Endometrium (tissue), 2 donors: ENCODE measurements around the gene LINGO3.

ENCODE experiments used
- FAIRE-seq: peaks from 2 replicates; lab custom pipeline; 2012; peaks lifted over from hg19 to GRCh38; lab: Jason Lieb, UNC
- donor health status: control.
- donor health status: control.

The LINGO3 gene

DNA sequence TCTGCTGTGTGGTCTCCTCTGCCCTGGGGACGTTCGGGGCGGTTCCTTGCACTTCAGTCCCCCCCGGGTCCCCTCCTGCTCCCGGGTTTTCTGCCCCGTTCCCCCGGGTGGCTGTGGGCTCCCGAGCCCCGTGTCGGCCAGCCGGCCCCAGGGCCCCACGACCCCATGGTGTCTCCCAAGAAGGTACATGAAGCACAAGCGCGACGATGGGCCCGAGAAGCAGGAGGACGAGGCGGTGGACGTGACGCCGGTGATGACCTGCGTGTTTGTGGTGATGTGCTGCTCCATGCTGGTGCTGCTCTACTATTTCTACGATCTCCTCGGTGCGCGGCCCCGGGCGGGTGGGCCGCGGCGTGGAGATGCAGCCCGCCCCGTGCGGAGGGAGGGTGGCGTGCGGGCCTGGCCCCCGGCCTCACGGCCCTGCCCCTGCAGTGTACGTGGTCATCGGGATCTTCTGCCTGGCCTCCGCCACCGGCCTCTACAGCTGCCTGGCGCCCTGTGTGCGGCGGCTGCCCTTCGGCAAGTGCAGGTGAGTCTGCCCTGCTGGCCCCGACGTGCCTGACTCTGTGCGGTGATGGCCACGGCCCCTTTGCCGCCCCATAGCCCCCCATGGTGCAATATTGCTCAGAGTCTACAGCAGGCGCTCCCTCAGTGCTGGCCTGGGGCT is 31.8 kb upstream of the LINGO3 start:
- FAIRE-seq, result no peak

GRCh38 chr19:2338751-2339643 is 31.0 kb upstream of the LINGO3 start:
- no peak for FAIRE-seq

DNA sequence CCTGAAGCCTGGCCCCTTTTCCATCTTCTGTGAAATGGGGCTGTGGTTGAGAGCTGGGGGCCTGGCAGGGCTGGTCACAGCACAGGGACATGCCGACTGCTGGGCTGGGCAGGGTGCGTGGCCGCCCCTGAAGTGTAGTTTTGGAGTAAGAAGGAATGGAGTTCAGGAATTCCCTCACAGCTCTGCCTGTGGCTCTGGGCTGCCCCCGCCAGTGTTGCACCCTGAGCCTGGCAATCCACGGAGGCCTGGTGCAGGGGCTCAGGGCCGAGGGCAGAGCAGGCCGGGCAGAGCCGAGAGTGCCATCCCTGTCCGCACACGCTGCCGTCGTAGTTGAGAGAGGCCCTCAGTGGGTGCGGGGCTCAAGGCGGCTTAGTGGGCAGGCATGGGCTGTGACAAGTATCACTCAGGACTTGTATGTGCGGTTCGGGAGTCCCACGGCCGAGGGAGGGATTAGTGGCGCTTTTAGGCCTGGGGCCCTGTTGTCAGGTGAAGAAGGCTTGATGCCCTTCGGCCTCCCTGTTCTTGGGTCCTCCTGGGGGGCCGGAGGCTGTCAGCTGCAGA is 30.2 kb upstream of the LINGO3 start:
- FAIRE-seq, result no peak

- no peak for FAIRE-seq
Observed at GRCh38 chr19:2337329-2337707, 29.4 kb upstream of the LINGO3 start.

GRCh38 chr19:2336528-2337328 is 28.8 kb upstream of the LINGO3 start:
- no peak for FAIRE-seq

- no peak for FAIRE-seq
Observed at GRCh38 chr19:2335848-2336247, 27.9 kb upstream of the LINGO3 start.

- no peak for FAIRE-seq
Observed at GRCh38 chr19:2334986-2335846, 27.3 kb upstream of the LINGO3 start.

- no peak for FAIRE-seq
Observed at GRCh38 chr19:2334426-2334825, 26.5 kb upstream of the LINGO3 start.

GRCh38 chr19:2333807-2334211 is 25.9 kb upstream of the LINGO3 start:
- FAIRE-seq, result no peak

DNA sequence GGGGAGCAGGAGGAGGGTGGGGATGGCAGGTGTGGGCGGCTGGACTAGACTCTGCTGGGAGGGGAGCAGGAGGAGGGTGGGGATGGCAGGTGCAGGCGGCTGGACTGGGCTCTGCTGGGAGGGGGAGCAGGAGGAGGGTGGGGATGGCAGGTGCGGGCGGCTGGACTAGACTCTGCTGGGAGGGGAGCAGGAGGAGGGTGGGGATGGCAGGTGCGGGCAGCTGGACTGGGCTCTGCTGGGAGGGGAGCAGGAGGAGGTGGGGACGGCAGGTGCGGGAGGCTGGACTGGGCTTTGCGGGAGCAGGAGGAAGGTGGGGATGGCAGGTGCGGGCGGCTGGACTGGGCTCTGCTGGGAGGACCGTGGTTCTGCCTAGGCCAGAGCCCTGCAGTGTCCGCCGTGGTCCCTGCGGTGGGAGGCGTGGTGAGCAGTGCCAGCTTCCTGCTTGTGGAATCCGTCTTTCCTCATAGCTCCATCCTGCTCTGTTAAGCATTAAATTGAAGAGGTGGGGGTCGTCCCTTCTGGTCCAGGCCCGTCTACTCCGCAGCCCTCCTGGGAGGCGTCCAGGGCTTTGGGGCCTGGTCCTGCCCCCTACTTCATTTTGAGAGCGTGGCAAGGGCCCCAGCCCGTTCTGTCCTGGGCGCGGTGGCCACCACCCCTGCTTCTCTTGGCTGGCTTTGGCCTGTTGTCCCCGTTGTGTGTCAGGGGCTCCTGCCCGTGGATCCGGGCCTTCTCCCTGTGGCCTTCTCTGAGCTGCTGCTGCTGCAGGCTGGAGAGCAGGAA is 25.3 kb upstream of the LINGO3 start:
- no peak for FAIRE-seq

GRCh38 chr19:2332341-2333026 is 24.5 kb upstream of the LINGO3 start:
- FAIRE-seq, result no peak

DNA sequence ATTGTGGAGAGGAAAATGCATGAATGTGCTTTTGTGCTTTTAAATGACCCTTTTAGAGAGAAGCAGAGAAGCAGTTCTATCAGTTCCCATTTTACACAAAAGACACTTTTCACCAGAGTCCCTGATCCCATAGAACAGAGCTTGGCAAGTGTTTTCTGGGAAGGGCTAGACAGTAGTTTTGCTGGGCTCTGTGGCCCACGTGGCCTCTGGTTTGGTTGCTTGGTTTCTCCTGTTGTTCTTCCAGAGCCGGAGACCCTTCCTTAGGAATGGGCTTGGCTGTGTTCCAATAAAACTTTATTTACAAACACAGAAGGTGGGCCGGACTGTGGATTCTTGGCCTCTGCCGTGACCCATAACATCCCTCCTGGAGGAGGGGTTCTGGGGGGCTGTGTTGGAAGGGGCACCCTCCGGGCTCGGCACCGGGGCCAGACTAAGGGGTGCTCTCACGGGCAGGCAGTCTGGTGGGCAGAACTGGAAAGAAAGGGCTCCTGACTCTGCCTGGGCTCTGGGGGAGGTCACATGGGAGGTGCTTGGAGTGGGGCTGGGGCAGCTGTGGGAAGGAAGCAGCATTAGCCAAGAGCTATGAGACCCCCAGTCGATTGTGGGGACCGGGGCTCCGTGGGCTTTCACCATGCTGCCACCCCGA is 23.8 kb upstream of the LINGO3 start:
- no peak for FAIRE-seq

GRCh38 chr19:2330632-2331284 is 22.8 kb upstream of the LINGO3 start:
- no peak for FAIRE-seq

DNA sequence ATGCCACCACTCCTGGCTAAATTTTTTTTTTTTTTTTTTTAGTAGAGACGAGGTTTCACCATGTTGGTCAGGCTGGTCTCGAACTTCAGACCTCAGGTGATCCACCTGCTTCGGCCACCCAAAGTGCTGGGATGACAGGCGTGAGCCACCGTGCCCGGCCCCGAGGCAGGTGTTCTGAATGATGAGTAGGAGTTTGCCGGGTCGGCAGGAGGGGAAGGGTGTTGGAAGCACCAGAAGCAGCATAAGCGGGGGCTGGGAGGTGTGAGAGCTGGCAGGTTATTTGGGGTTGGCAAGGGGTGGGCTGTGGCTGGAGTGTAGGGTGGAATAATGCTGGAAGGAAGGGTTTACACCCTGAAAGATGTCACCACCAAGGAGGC is 22.3 kb upstream of the LINGO3 start:
- no peak for FAIRE-seq

- no peak for FAIRE-seq
Observed at GRCh38 chr19:2329501-2329916, 21.6 kb upstream of the LINGO3 start.

GRCh38 chr19:2329149-2329478 is 21.2 kb upstream of the LINGO3 start:
- no peak for FAIRE-seq

DNA sequence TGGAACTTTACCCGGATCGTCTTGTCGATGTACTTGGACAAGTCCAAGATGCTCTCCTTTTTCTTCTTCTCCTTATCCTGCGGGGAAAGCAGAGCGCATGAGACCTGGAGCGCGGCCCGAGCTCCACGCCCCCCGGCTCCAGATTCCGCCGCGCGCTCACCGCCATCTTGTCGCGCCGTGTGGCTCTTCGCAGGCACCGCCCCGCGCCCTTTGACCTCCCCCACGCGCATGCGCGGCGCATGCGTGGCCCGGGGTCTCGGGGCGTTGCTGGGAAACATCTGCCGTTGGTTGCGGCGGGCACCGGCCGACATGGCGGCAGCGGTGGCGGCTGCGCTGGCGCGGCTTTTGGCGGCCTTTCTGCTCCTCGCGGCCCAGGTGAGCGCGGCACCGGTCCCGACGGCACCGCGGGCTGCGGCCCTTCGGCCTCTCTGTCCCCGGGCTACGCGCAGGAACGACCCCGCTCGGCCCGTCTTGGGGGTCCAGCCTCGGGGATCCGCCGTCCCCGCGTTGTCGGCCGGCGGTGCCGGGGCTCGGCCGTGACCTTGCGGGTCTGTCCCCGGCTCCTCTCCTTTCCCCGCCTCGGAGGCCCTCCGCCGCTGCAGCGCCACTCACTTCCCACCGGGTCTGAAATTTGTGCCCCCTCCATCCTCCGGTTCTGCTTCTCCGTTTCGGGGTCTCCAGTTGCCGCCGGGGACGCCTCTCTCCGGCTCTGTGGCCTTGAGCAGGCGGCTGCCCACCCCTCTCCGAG is 20.6 kb upstream of the LINGO3 start, which contains the start of the genes LSM7 and SPPL2B:
LSM7 (minus strand) TSS at position 186 of the 748 bp plus-strand sequence; CDS start at position 166, 20 bp downstream.
SPPL2B (plus strand) TSS at position 284 of the 748 bp plus-strand sequence; CDS start at position 310, 26 bp downstream.
- no peak for FAIRE-seq

DNA sequence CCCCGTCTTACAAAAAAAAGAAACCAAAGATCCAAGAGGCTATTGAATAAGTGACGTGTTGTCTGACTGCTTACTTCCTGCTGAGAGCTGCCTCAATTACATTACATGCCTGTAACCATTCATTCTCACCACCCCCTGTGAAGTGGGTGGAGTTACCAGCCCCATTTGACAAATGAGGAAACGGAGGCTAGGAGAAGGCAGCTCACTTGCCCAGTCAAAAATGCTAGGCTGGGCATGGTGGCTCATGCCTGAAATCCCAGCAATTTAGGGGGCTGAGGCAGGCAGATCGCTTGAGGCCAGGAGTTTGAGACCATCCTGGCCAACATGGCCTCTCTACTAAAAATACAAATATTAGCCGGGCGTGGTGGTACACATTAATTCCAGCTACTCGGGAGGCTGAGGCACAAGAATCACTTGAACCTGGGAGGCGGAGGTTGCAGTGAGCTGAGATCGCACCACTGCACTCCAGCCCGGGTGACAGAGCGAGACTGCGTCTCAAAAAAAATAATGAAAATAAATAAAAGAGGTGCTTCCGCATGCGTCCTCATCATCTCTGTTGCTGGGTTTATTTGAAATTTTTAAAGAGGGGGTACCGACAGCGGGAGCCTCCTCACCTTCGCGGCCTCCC is 19.9 kb upstream of the LINGO3 start:
- FAIRE-seq, result peak; percentile 78
